Fibroblast of lung (primary cell): ENCODE results near the gene DDX31.

Experiments
- CTCF ChIP-seq, 2 donors: IDR thresholded peaks in 1 of 2; conservative IDR thresholded peaks in 1 of 2; 1 replicate in 1 of 2; 2 replicates in 1 of 2; pipeline ENCODE4 v1.5.1; 2011 to 2012; ENCODE audit warnings: low read length in 2 of 2, control low read depth in 1 of 2, inconsistent platforms in 1 of 2, low read depth in 1 of 2, mild to moderate bottlenecking in 1 of 2
- EZH2 ChIP-seq: IDR thresholded peaks from 2 replicates; pipeline ENCODE4 v1.5.1; 2012; ENCODE audit warnings: low read length, control low read depth, mild to moderate bottlenecking; ENCODE audit errors: missing control alignments

- TF ChIP-seq CTCF (conservative IDR thresholded peaks at IDR 0.05 in 1 of 2, IDR thresholded peaks at IDR 0.05 in 1 of 2; ENCODE audit: low read depth in 1 of 2, low read length in 2 of 2) (no peak), EZH2 (no peak)
Observed at GRCh38 chr9:132647806-132648205, 22.0 kb downstream of the DDX31 start.
